ENCODE data around the gene ACACA. TPM values are rescaled to one million over a fixed set of nuclear protein-coding genes. Genes with fewer than 3 reads are reported as not detected.

ACACA gene
- total RNA-seq, 1 donor from 2014 or later, result 145 TPM

- H3K36me3 Mint-ChIP-seq (ENCODE audit: unreplicated experiment), result no peaks in the 10 kb centered on the region
- H3K4me1 Mint-ChIP-seq (ENCODE audit: low read depth, unreplicated experiment), result peaks cover 18% of the 10 kb centered on the region
- no peak for DNase-seq
- H3K9me3 Mint-ChIP-seq (ENCODE audit: unreplicated experiment), result peaks cover 7% of the 10 kb centered on the region
- no peak for TF ChIP-seq CTCF (IDR thresholded peaks at IDR 0.05; ENCODE audit: partially characterized antibody, unreplicated experiment)
- no peak overlapping the region for H3K27ac Mint-ChIP-seq (ENCODE audit: unreplicated experiment)
- H3K27me3 Mint-ChIP-seq (ENCODE audit: unreplicated experiment), result peaks cover 8% of the 10 kb centered on the region
- H3K4me3 Mint-ChIP-seq (ENCODE audit: unreplicated experiment), result no peak overlapping the region
Observed at GRCh38 chr17:37317867-37318266, 88.8 kb downstream of the ACACA start.

- peaks cover 10% of the 10 kb centered on the region for H3K4me1 Mint-ChIP-seq (ENCODE audit: low read depth, unreplicated experiment)
Observed at GRCh38 chr17:37315601-37316000, 91.0 kb downstream of the ACACA start.

DNA sequence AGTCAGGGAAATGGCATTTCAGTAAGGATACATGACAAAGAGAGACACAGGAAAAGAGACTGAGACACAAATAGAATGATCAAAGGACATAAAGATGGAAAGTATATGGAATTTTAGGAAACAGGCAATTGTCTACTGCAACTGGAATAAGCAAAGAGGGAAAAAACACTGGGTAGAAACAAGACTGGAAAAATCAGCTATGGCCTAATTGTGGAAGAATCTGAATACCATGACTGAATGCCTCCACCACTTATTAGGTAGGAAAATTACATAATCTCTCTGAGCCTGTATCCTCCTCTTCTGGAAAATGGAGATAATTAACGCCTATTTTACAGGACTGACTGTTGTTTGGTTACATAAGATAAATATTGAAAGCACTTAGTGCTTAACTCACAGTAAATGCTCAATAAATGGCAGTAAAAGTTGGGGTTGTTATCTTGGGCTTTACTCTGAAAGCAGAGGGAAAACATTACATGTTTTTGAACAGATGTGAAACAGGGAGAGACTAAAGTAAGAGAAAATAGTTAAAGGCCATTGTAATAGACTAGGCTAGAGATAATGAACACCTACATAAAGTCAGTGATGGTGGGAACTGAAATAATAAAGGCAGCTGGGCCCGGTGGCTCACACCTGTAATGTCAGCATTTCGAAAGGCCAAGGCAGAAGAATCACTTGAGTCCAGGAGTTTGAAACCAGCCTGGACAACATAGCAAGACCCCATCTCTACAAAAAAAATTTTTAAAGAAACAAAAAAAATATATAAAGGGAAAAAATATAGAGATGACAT is 94.3 kb downstream of the ACACA start:
- Mint-ChIP-seq H3K27ac (ENCODE audit: unreplicated experiment) (no peak overlapping the region), H3K27me3 (ENCODE audit: unreplicated experiment) (no peaks in the 10 kb centered on the region), H3K9me3 (ENCODE audit: unreplicated experiment) (no peaks in the 10 kb centered on the region), H3K4me3 (ENCODE audit: unreplicated experiment) (no peak overlapping the region), H3K4me1 (ENCODE audit: low read depth, unreplicated experiment) (peaks cover 10% of the 10 kb centered on the region), H3K36me3 (ENCODE audit: unreplicated experiment) (no peaks in the 10 kb centered on the region)
- no peak for DNase-seq
- no peak for TF ChIP-seq CTCF (IDR thresholded peaks at IDR 0.05; ENCODE audit: partially characterized antibody, unreplicated experiment)

More at GRCh38 chr17:37315601-37316000, 91.0 kb downstream of the ACACA start:
- Mint-ChIP-seq H3K9me3 (ENCODE audit: unreplicated experiment) (no peaks in the 10 kb centered on the region), H3K27ac (ENCODE audit: unreplicated experiment) (no peak overlapping the region), H3K4me3 (ENCODE audit: unreplicated experiment) (no peak overlapping the region), H3K27me3 (ENCODE audit: unreplicated experiment) (no peaks in the 10 kb centered on the region), H3K36me3 (ENCODE audit: unreplicated experiment) (no peaks in the 10 kb centered on the region)
- no peak for TF ChIP-seq CTCF (IDR thresholded peaks at IDR 0.05; ENCODE audit: partially characterized antibody, unreplicated experiment)
- DNase-seq, result no peak

DNA sequence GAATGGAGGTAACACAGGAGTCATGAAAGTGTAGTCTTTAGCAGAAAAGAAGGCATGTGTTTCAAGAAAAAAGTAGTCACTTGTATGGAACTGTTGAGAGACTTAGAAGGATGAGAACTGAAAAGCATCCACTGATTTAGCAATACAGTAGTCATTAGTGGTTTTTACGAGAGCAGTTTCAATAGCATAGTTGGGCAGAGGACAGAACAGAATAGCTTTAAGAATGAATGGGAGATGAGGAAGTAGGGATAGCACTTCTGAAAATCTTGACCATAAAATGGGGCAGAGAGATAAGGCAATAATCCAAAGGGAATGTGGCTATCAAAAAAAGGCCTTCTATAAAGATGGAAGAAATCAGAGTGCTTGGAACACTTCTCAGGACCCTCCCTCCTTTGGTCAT is 95.7 kb downstream of the ACACA start:
- H3K36me3 Mint-ChIP-seq (ENCODE audit: unreplicated experiment), result no peaks in the 10 kb centered on the region
- TF ChIP-seq CTCF (IDR thresholded peaks at IDR 0.05; ENCODE audit: partially characterized antibody, unreplicated experiment), result no peak
- no peaks in the 10 kb centered on the region for H3K27me3 Mint-ChIP-seq (ENCODE audit: unreplicated experiment)
- peaks cover 3% of the 10 kb centered on the region for H3K4me1 Mint-ChIP-seq (ENCODE audit: low read depth, unreplicated experiment)
- H3K4me3 Mint-ChIP-seq (ENCODE audit: unreplicated experiment), result no peak overlapping the region
- no peak for DNase-seq
- H3K9me3 Mint-ChIP-seq (ENCODE audit: unreplicated experiment), result no peaks in the 10 kb centered on the region
- H3K27ac Mint-ChIP-seq (ENCODE audit: unreplicated experiment), result no peak overlapping the region

DNA sequence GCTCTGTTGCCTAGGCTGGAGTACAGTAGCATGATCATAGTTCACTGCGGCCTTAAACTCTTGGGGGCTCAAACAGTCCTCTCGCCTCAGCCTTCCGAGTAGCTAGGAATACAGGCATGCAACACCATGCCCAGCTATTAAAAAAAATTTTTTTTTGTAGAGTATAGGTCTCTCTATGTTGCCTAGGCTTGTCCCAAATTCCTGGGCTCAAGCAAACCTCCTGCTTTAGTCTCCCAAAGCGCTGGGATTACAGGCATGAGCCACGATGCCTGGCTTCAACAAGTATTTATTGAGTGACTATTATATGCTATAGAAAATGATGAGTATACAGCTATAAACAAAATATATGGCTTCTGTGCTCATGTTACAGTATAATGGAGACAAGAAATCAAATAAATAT is 97.6 kb downstream of the ACACA start:
- H3K4me1 Mint-ChIP-seq (ENCODE audit: low read depth, unreplicated experiment), result no peaks in the 10 kb centered on the region
- H3K27ac Mint-ChIP-seq (ENCODE audit: unreplicated experiment), result no peak overlapping the region
- no peak for DNase-seq
- TF ChIP-seq CTCF (IDR thresholded peaks at IDR 0.05; ENCODE audit: partially characterized antibody, unreplicated experiment), result no peak
- H3K36me3 Mint-ChIP-seq (ENCODE audit: unreplicated experiment), result no peaks in the 10 kb centered on the region
- no peak overlapping the region for H3K4me3 Mint-ChIP-seq (ENCODE audit: unreplicated experiment)
- no peaks in the 10 kb centered on the region for H3K9me3 Mint-ChIP-seq (ENCODE audit: unreplicated experiment)
- no peaks in the 10 kb centered on the region for H3K27me3 Mint-ChIP-seq (ENCODE audit: unreplicated experiment)
